CD4-positive, alpha-beta T cell treated with Interleukin-15 for 1 hour (primary cell): ENCODE data around the gene HUWE1.

Experiments used
- DNase-seq: peaks from one replicate; pipeline ENCODE4 v3.0.0-alpha.2; 2020

HUWE1 gene

GRCh38 chrX:53685711-53686110 lies 808 bp downstream of the HUWE1 start:
- DNase-seq = no peak

GRCh38 chrX:53684415-53685192 lies 1.9 kb downstream of the HUWE1 start:
- DNase-seq = no peak

- peak; percentile 96 for DNase-seq
These were observed 2.7 kb downstream of the HUWE1 start for GRCh38 chrX:53683556-53684414.

GRCh38 chrX:53682885-53683555 lies 3.5 kb downstream of the HUWE1 start:
- DNase-seq = peak; percentile 47

GRCh38 chrX:53681661-53682060 lies 4.9 kb downstream of the HUWE1 start:
- DNase-seq = no peak

GRCh38 chrX:53678667-53679066 lies 7.9 kb downstream of the HUWE1 start:
- no peak for DNase-seq

- no peak for DNase-seq
These were observed 9.2 kb downstream of the HUWE1 start for GRCh38 chrX:53677286-53677685.

- DNase-seq = no peak
These were observed 11.9 kb downstream of the HUWE1 start for GRCh38 chrX:53674581-53674980.

GRCh38 chrX:53669258-53669657 lies 17.3 kb downstream of the HUWE1 start:
- no peak for DNase-seq

- DNase-seq = no peak
These were observed 20.3 kb downstream of the HUWE1 start for GRCh38 chrX:53666171-53666570.

GRCh38 chrX:53660004-53660403 lies 26.5 kb downstream of the HUWE1 start:
- DNase-seq = no peak

- no peak for DNase-seq
These were observed 27.5 kb downstream of the HUWE1 start for GRCh38 chrX:53659039-53659438.

GRCh38 chrX:53656845-53657244 lies 29.7 kb downstream of the HUWE1 start:
- no peak for DNase-seq

GRCh38 chrX:53654376-53654775 lies 32.1 kb downstream of the HUWE1 start:
- DNase-seq = no peak

- no peak for DNase-seq
These were observed 41.8 kb downstream of the HUWE1 start for GRCh38 chrX:53644751-53645150.

- DNase-seq = no peak
These were observed 44.2 kb downstream of the HUWE1 start for GRCh38 chrX:53642337-53642736.

GRCh38 chrX:53639257-53639656 lies 47.3 kb downstream of the HUWE1 start:
- no peak for DNase-seq

GRCh38 chrX:53637479-53637878 lies 49.0 kb downstream of the HUWE1 start:
- no peak for DNase-seq

GRCh38 chrX:53631156-53631555 lies 55.4 kb downstream of the HUWE1 start:
- no peak for DNase-seq

- DNase-seq = no peak
These were observed 56.3 kb downstream of the HUWE1 start for GRCh38 chrX:53630261-53630660.

- no peak for DNase-seq
These were observed 64.1 kb downstream of the HUWE1 start for GRCh38 chrX:53622431-53622830.

GRCh38 chrX:53621418-53621986 lies 65.0 kb downstream of the HUWE1 start:
- no peak for DNase-seq

- no peak for DNase-seq
These were observed 69.6 kb downstream of the HUWE1 start for GRCh38 chrX:53616946-53617345.
